NCI-H146 treated with DMSO at 0.1 percent for 48 hours (cell line): Measurements from ENCODE around the gene PDE1C.

Experiments used
- DNase-seq: peaks from one replicate; lab custom pipeline; 2025; ENCODE audit not compliant: unreplicated experiment; lab: John Stamatoyannopoulos, UW

The PDE1C gene

GRCh38 chr7:31720366-31720765, 349.8 kb downstream of the PDE1C start:
- DNase-seq = no peak

DNA sequence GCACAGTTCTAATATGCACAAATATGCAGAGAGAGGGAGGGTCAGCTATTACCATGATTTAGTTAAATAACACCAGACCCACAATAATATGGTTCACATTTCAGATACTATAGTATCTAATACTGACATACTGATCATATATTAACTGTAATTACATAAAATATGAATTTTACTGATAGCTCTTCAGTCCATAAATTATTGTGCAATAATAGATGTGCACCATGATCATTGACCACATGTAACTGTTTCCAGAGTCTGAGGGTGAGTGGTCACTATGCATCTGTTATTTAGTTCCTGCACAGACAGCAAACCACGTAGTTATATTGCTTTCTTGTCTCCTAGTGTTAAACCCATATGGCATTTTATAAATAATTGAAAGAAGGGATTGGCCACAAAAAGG, 353.9 kb downstream of the PDE1C start:
- no peak for DNase-seq

DNA sequence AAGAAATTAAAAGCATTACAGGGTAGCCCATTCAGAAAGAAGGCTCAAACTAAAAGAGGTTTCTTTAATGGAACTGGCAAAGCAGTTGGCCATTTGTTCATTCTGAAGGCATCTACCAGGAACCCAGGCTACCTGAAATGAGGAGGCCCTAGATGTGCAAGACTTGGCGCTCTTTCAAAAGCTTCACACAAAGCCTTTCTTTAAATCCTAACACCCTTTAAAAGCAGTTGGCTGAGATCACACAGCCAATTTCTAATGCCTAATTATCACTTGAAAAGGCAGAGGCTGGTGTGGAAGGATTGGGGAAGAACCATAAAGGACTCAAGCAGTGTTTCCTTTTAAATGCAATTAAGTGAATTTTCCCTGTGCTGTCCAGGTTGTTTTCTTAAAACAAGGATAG, 360.0 kb downstream of the PDE1C start:
- no peak for DNase-seq

DNA sequence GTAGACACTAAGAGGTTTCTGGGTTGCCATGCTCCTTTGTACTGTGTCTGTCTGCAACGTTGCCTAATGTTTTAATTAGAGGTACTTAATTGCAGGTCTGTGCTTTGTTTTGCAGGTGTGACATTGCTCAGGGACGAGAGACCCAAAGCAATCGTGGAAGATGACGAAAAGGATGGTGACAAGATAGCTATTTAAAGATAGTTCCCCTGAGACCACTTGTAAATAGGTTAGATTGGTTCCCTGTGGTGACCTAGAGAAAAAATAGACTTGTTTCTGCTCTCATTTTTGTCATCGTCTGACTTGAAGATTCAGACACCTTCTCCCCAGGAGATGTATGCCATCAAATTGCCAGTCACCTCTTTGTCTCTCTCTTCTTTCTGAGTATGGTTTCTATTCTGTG, 363.1 kb downstream of the PDE1C start:
- DNase-seq = no peak

- no peak for DNase-seq
These were observed 364.8 kb downstream of the PDE1C start for GRCh38 chr7:31705377-31705776.

DNA sequence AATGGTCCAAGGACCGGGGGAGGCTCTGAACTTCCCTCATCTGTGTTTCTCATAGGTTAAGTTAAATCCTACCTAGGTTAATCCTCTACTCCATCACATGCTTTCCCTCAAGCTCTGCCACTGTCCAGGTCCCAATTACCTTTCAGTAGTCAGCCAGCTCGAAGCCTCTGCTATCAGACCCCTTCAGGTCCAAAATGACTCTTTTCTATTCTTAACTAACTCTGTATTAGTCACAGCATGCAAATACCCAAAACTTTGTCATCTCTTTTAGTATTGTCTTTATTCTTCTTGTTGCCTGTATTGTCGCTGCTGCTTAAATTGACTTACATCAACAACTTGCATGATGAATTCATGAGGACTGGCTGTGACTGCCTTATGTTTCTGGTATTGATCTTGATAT, 367.9 kb downstream of the PDE1C start:
- no peak for DNase-seq
